Suppressor macrophage (primary cell): ENCODE measurements around the gene ROR1.

Experiments used
- DNase-seq, 4 experiments: peaks; one replicate each; pipeline ENCODE4 v3.0.0-alpha.2; 2020 to 2022

Gene ROR1

GRCh38 chr1:64033667-64034220 is 259.9 kb downstream of the ROR1 start:
- no peak for DNase-seq

- DNase-seq = no peak
Observed at GRCh38 chr1:64036549-64036948, 262.7 kb downstream of the ROR1 start.

GRCh38 chr1:64038119-64038518 is 264.3 kb downstream of the ROR1 start:
- DNase-seq = no peak

- DNase-seq = no peak
Observed at GRCh38 chr1:64038965-64039364, 265.1 kb downstream of the ROR1 start.

GRCh38 chr1:64039390-64039926 is 265.6 kb downstream of the ROR1 start:
- DNase-seq = no peak

- no peak for DNase-seq
Observed at GRCh38 chr1:64041371-64042131, 267.7 kb downstream of the ROR1 start.

- DNase-seq = no peak
Observed at GRCh38 chr1:64042331-64043100, 268.7 kb downstream of the ROR1 start.

GRCh38 chr1:64043288-64043687 is 269.5 kb downstream of the ROR1 start:
- DNase-seq = no peak

- no peak for DNase-seq
Observed at GRCh38 chr1:64043976-64044375, 270.2 kb downstream of the ROR1 start.

- no peak for DNase-seq
Observed at GRCh38 chr1:64046243-64046642, 272.4 kb downstream of the ROR1 start.

- no peak for DNase-seq
Observed at GRCh38 chr1:64046891-64047290, 273.1 kb downstream of the ROR1 start.

- no peak for DNase-seq
Observed at GRCh38 chr1:64047549-64047996, 273.8 kb downstream of the ROR1 start.

- DNase-seq = no peak
Observed at GRCh38 chr1:64049900-64050540, 276.2 kb downstream of the ROR1 start.

- no peak for DNase-seq
Observed at GRCh38 chr1:64050601-64051000, 276.8 kb downstream of the ROR1 start.

- DNase-seq = no peak
Observed at GRCh38 chr1:64051796-64052195, 278.0 kb downstream of the ROR1 start.

GRCh38 chr1:64052777-64053176 is 279.0 kb downstream of the ROR1 start:
- DNase-seq = no peak

- no peak for DNase-seq
Observed at GRCh38 chr1:64055310-64055709, 281.5 kb downstream of the ROR1 start.

GRCh38 chr1:64059556-64059955 is 285.7 kb downstream of the ROR1 start:
- no peak for DNase-seq

- no peak for DNase-seq
Observed at GRCh38 chr1:64060611-64061302, 286.9 kb downstream of the ROR1 start.

GRCh38 chr1:64061430-64062104 is 287.8 kb downstream of the ROR1 start:
- no peak for DNase-seq

- DNase-seq = no peak
Observed at GRCh38 chr1:64062529-64062928, 288.7 kb downstream of the ROR1 start.
